Nephron (organoid): ENCODE results near the gene LAMP5.

Experiments
- H3K27ac Mint-ChIP-seq, 3 experiments: 2 replicates each; pipeline ENCODE4 v1.8.0; 2020; ENCODE audit warnings: mixed read lengths in 3 of 3, mild to moderate bottlenecking in 2 of 3, moderate library complexity in 1 of 3
- H3K27me3 Mint-ChIP-seq: 2 replicates; pipeline ENCODE4 v1.8.0; 2021; ENCODE audit warnings: low read depth, mild to moderate bottlenecking, moderate library complexity, mixed read lengths
- H3K36me3 Mint-ChIP-seq: 2 replicates; pipeline ENCODE4 v1.8.0; 2020; ENCODE audit warnings: low read depth, mixed read lengths
- H3K4me1 Mint-ChIP-seq: 2 replicates; pipeline ENCODE4 v1.8.0; 2020; ENCODE audit warnings: mixed read lengths
- H3K4me3 Mint-ChIP-seq, 3 experiments: 2 replicates each; pipeline ENCODE4 v1.8.0; 2020; ENCODE audit warnings: mild to moderate bottlenecking in 3 of 3, mixed read lengths in 3 of 3, moderate library complexity in 2 of 3
- H3K9me3 Mint-ChIP-seq: 2 replicates; pipeline ENCODE4 v1.8.0; 2020; ENCODE audit warnings: mixed read lengths
- CTCF ChIP-seq, 3 experiments: fragments of 200-600 bp; sonication (generic); IDR thresholded peaks; one replicate each; pipeline ENCODE4 v1.5.0; 2021; ENCODE audit warnings: antibody characterized with exemption in 3 of 3; ENCODE audit not compliant: unreplicated experiment in 3 of 3

LAMP5 gene

GRCh38 chr20:9573335-9574151 lies 59.2 kb downstream of the LAMP5 start:
- no peaks in the 10 kb centered on the region for H3K9me3 Mint-ChIP-seq
- H3K4me1 Mint-ChIP-seq: peaks cover 32% of the 10 kb centered on the region
- H3K36me3 Mint-ChIP-seq: no peaks in the 10 kb centered on the region
- peaks cover 21% of the 10 kb centered on the region for H3K27me3 Mint-ChIP-seq
- no peak for TF ChIP-seq CTCF (IDR thresholded peaks at IDR 0.05; ENCODE audit: unreplicated experiment in 3 of 3)
- peak overlapping the region; percentile 43 to 75 (median 70) for H3K27ac Mint-ChIP-seq
- H3K4me3 Mint-ChIP-seq: no peak overlapping the region

- no peak for TF ChIP-seq CTCF (IDR thresholded peaks at IDR 0.05; ENCODE audit: unreplicated experiment in 3 of 3)
- peaks cover 20% of the 10 kb centered on the region for H3K27me3 Mint-ChIP-seq
- H3K36me3 Mint-ChIP-seq: no peaks in the 10 kb centered on the region
- H3K9me3 Mint-ChIP-seq: no peaks in the 10 kb centered on the region
- no peak overlapping the region for H3K4me3 Mint-ChIP-seq
- peaks cover 35% of the 10 kb centered on the region for H3K4me1 Mint-ChIP-seq
- peak overlapping the region; percentile 60 to 75 (median 70) for H3K27ac Mint-ChIP-seq
Observed at GRCh38 chr20:9574181-9574580, 59.8 kb downstream of the LAMP5 start.

GRCh38 chr20:9574776-9575175 lies 60.4 kb downstream of the LAMP5 start:
- peaks cover 35% of the 10 kb centered on the region for H3K4me1 Mint-ChIP-seq
- peak overlapping the region in 2 of 3 experiments; percentile 70 to 75 for H3K27ac Mint-ChIP-seq
- H3K9me3 Mint-ChIP-seq: no peaks in the 10 kb centered on the region
- no peak overlapping the region for H3K4me3 Mint-ChIP-seq
- peaks cover 17% of the 10 kb centered on the region for H3K27me3 Mint-ChIP-seq
- H3K36me3 Mint-ChIP-seq: no peaks in the 10 kb centered on the region
- TF ChIP-seq CTCF (IDR thresholded peaks at IDR 0.05; ENCODE audit: unreplicated experiment in 3 of 3): no peak

- no peak for TF ChIP-seq CTCF (IDR thresholded peaks at IDR 0.05; ENCODE audit: unreplicated experiment in 3 of 3)
- peaks cover 35% of the 10 kb centered on the region for H3K4me1 Mint-ChIP-seq
- H3K9me3 Mint-ChIP-seq: no peaks in the 10 kb centered on the region
- no peak overlapping the region for H3K27ac Mint-ChIP-seq
- peaks cover 5% of the 10 kb centered on the region for H3K36me3 Mint-ChIP-seq
- peaks cover 17% of the 10 kb centered on the region for H3K27me3 Mint-ChIP-seq
- H3K4me3 Mint-ChIP-seq: no peak overlapping the region
Observed at GRCh38 chr20:9575836-9576235, 61.4 kb downstream of the LAMP5 start.

GRCh38 chr20:9576695-9577094 lies 62.3 kb downstream of the LAMP5 start:
- TF ChIP-seq CTCF (IDR thresholded peaks at IDR 0.05; ENCODE audit: unreplicated experiment in 3 of 3): no peak
- Mint-ChIP-seq H3K36me3 (peaks cover 6% of the 10 kb centered on the region), H3K27ac (peak overlapping the region in 2 of 3 experiments; percentile 19 to 83), H3K4me3 (no peak overlapping the region), H3K9me3 (no peaks in the 10 kb centered on the region), H3K27me3 (peaks cover 17% of the 10 kb centered on the region), H3K4me1 (peaks cover 39% of the 10 kb centered on the region)

GRCh38 chr20:9577397-9577796 lies 63.0 kb downstream of the LAMP5 start:
- Mint-ChIP-seq H3K4me3 (peak overlapping the region in 1 of 3 experiments; percentile 21), H3K27ac (peak overlapping the region; percentile 19 to 83 (median 62)), H3K4me1 (peaks cover 36% of the 10 kb centered on the region), H3K36me3 (peaks cover 6% of the 10 kb centered on the region), H3K27me3 (peaks cover 17% of the 10 kb centered on the region), H3K9me3 (no peaks in the 10 kb centered on the region)
- no peak for TF ChIP-seq CTCF (IDR thresholded peaks at IDR 0.05; ENCODE audit: unreplicated experiment in 3 of 3)
